ENCODE results near the gene PIK3CB. TPM values are rescaled to one million over a fixed set of nuclear protein-coding genes. Genes with fewer than 3 reads are reported as not detected.
"Not testable (repeated sequence)": the region's sequence is repeated elsewhere in the genome, so short reads cannot be mapped to it uniquely, and the experiment has no call there.

PIK3CB gene
- total RNA-seq, 1 experiment from 2014 or later = 73.9 TPM

GRCh38 chr3:138803006-138803653, 31.6 kb downstream of the PIK3CB start:
- no peaks in the 10 kb centered on the region for H3K9me3 ChIP-seq (ENCODE audit: control insufficient read depth, insufficient read depth, low read depth, low read length)
- 0 out of 2 replicates have a peak, but pooled peaks cover 5% of the 10 kb centered on the region for H3K4me1 ChIP-seq (ENCODE audit: control insufficient read depth, insufficient read depth, low read length)
- DNase-seq (ENCODE audit: low read depth, low spot score) (no peak), ATAC-seq (no peak)
- in situ Hi-C loops (cut with HindIII; ENCODE audit: low pct_unique_long_range_greater_than_20kb, low sequenced_read_pairs) = no loop called here
- CTCF ChIA-PET = no interaction called here
- no TSS peak for BruUV-seq (replicated peaks)
- TF ChIP-seq REST (IDR thresholded peaks at IDR 0.05; ENCODE audit: insufficient read depth in 1 of 2, low read depth in 2 of 2, low read length in 1 of 2) (no peak), SIN3A (IDR thresholded peaks at IDR 0.05; ENCODE audit: borderline replicate concordance, insufficient read depth, low read depth, low read length) (no peak), CTCF (IDR thresholded peaks at IDR 0.05) (no peak), TCF7L2 (IDR thresholded peaks at IDR 0.05; ENCODE audit: low read depth, low read length) (no peak), POLR2AphosphoS5 (IDR thresholded peaks at IDR 0.05; ENCODE audit: low read depth, low read length) (no peak)
- intact Hi-C loops (cut with micrococcal nuclease; ENCODE audit: unreplicated experiment) = no loop called here
- H3K27ac ChIP-seq (ENCODE audit: low read length) = no peak overlapping the region
- POLR2A ChIA-PET = no interaction called here
- no peaks in the 10 kb centered on the region for H3K27me3 ChIP-seq (ENCODE audit: control insufficient read depth, insufficient read depth, low read length)
- H3K4me3 ChIP-seq (ENCODE audit: low read depth in 2 of 2, low read length in 2 of 2) = no peak overlapping the region
- H3K36me3 ChIP-seq (ENCODE audit: control insufficient read depth, insufficient read depth, low read length) = no peaks in the 10 kb centered on the region

GRCh38 chr3:138802223-138802622, 32.5 kb downstream of the PIK3CB start:
- DNase-seq (ENCODE audit: low read depth, low spot score); ATAC-seq; intact Hi-C loops (cut with micrococcal nuclease; ENCODE audit: unreplicated experiment); CTCF ChIA-PET; H3K27ac ChIP-seq (ENCODE audit: low read length); in situ Hi-C loops (cut with HindIII; ENCODE audit: low pct_unique_long_range_greater_than_20kb, low sequenced_read_pairs); H3K36me3 ChIP-seq (ENCODE audit: control insufficient read depth, insufficient read depth, low read length); BruUV-seq (replicated peaks); POLR2A ChIA-PET; H3K4me3 ChIP-seq (ENCODE audit: low read depth in 2 of 2, low read length in 2 of 2); H3K27me3 ChIP-seq (ENCODE audit: control insufficient read depth, insufficient read depth, low read length); H3K4me1 ChIP-seq (ENCODE audit: control insufficient read depth, insufficient read depth, low read length); H3K9me3 ChIP-seq (ENCODE audit: control insufficient read depth, insufficient read depth, low read depth, low read length): not testable (repeated sequence)

- in situ Hi-C loops (cut with HindIII; ENCODE audit: low pct_unique_long_range_greater_than_20kb, low sequenced_read_pairs) (no loop called here), intact Hi-C loops (cut with micrococcal nuclease; ENCODE audit: unreplicated experiment) (no loop called here)
- Histone ChIP-seq H3K36me3 (ENCODE audit: control insufficient read depth, insufficient read depth, low read length) (no peaks in the 10 kb centered on the region), H3K4me1 (ENCODE audit: control insufficient read depth, insufficient read depth, low read length) (0 out of 2 replicates have a peak, but pooled peaks cover 5% of the 10 kb centered on the region), H3K4me3 (ENCODE audit: low read depth in 2 of 2, low read length in 2 of 2) (no peak overlapping the region), H3K9me3 (ENCODE audit: control insufficient read depth, insufficient read depth, low read depth, low read length) (no peaks in the 10 kb centered on the region), H3K27me3 (ENCODE audit: control insufficient read depth, insufficient read depth, low read length) (no peaks in the 10 kb centered on the region), H3K27ac (ENCODE audit: low read length) (no peak overlapping the region)
- CTCF ChIA-PET = no interaction called here
- BruUV-seq (replicated peaks) = no TSS peak
- no peak for DNase-seq (ENCODE audit: low read depth, low spot score)
- POLR2A ChIA-PET = no interaction called here
- no peak for ATAC-seq
- no peak for TF ChIP-seq POLR2AphosphoS5 (IDR thresholded peaks at IDR 0.05; ENCODE audit: low read depth, low read length)
- no peak for TF ChIP-seq SIN3A (IDR thresholded peaks at IDR 0.05; ENCODE audit: borderline replicate concordance, insufficient read depth, low read depth, low read length)
- no peak for TF ChIP-seq CTCF (IDR thresholded peaks at IDR 0.05)
- no peak for TF ChIP-seq TCF7L2 (IDR thresholded peaks at IDR 0.05; ENCODE audit: low read depth, low read length)
- no peak for TF ChIP-seq REST (IDR thresholded peaks at IDR 0.05; ENCODE audit: insufficient read depth in 1 of 2, low read depth in 2 of 2, low read length in 1 of 2)
Measured at GRCh38 chr3:138801792-138802191, 32.9 kb downstream of the PIK3CB start.
